ENCODE data around the gene ASPSCR1. TPM values are rescaled to one million over a fixed set of nuclear protein-coding genes. Genes with fewer than 3 reads are reported as not detected.
A peak's percentile ranks its signal among the peaks of the same experiment; 100 is the strongest.

The ASPSCR1 gene
- total and polyA plus RNA-seq, 2 of the 8 experiments (the other 6 are each of a cell fraction or from before 2014, with no cell fraction given): 33.3 to 43.7 TPM

GRCh38 chr17:82043507-82043906, 66.1 kb downstream of the ASPSCR1 start:
- Histone ChIP-seq H3K4me1 (replicated peaks in 1 of 4; ENCODE audit: control insufficient read depth in 3 of 4, insufficient read depth in 4 of 4, low read length in 3 of 4) (peaks cover 0 to 15% (median 7%) of the 10 kb centered on the region in 4 experiments; a peak in 4 of 7 replicates), H3K27me3 (replicated peaks in 1 of 4; ENCODE audit: control insufficient read depth in 3 of 4, extremely low read depth in 1 of 4, insufficient read depth in 3 of 4, low read length in 3 of 4) (peaks cover 0 to 4% (median 0%) of the 10 kb centered on the region in 4 experiments; a peak in 1 of 7 replicates), H3K4ac (replicated peaks; ENCODE audit: insufficient read length, low read depth, low read length) (peak overlapping the region; percentile 95), H4K20me1 (replicated peaks in 1 of 2; ENCODE audit: control insufficient read depth in 1 of 2, insufficient read depth in 2 of 2, low read length in 2 of 2) (peaks cover 0 to 6% of the 10 kb centered on the region in 2 experiments), H3K36me3 (ENCODE audit: control insufficient read depth in 2 of 4, insufficient read depth in 4 of 4, low read length in 3 of 4) (peaks cover 0 to 5% (median 2%) of the 10 kb centered on the region in 4 experiments; a peak in 3 of 8 replicates), H4K8ac (ENCODE audit: extremely low read depth, insufficient read depth, low read length) (peak overlapping the region; percentile 83), H3K14ac (ENCODE audit: insufficient read length) (no peak overlapping the region), H3K23me2 (ENCODE audit: low read depth, low read length) (0 out of 2 replicates have a peak, but pooled peaks cover 3% of the 10 kb centered on the region), H3K4me2 (ENCODE audit: insufficient read depth in 1 of 2, low read depth in 2 of 2, low read length in 2 of 2) (no peak overlapping the region), H3K27ac (ENCODE audit: low read depth, low read length) (no peak overlapping the region), H3K23ac (ENCODE audit: insufficient read length) (no peak overlapping the region), H3K79me1 (ENCODE audit: low read depth, low read length) (no peaks in the 10 kb centered on the region), H2BK5ac (ENCODE audit: low read depth, low read length) (0 out of 2 replicates have a peak overlapping the region, but pooled peaks have one; percentile 52), H2BK12ac (ENCODE audit: low read depth, low read length) (peak overlapping the region; percentile 97; the same call in 1 of the 2 replicates), H3K4me3 (ENCODE audit: extremely low read depth in 1 of 4, insufficient read depth in 2 of 4, low read depth in 3 of 4, low read length in 4 of 4) (no peak overlapping the region), H2BK120ac (replicated peaks; ENCODE audit: low read depth, low read length) (no peak overlapping the region), H3K56ac (replicated peaks; ENCODE audit: insufficient read length, low read depth, low read length) (no peak overlapping the region), H3K79me2 (ENCODE audit: control insufficient read depth in 1 of 2, insufficient read depth in 2 of 2, low read length in 2 of 2) (no peaks in the 10 kb centered on the region), H2BK15ac (ENCODE audit: low read length) (no peak overlapping the region; the same call in 1 of the 2 replicates), H4K91ac (replicated peaks; ENCODE audit: insufficient read length, low read length) (peak overlapping the region; percentile 96), H2AFZ (ENCODE audit: low read length) (no peak overlapping the region), H3K18ac (ENCODE audit: extremely low read depth, low read length) (peak overlapping the region; percentile 68), H2AK5ac (ENCODE audit: low read depth, low read length) (no peak overlapping the region), H4K5ac (ENCODE audit: insufficient read length, low read depth, low read length) (peak overlapping the region; percentile 47), H3K9me3 (ENCODE audit: insufficient read depth in 2 of 2, low read depth in 1 of 2, low read length in 1 of 2) (no peaks in the 10 kb centered on the region), H2BK20ac (ENCODE audit: low read length) (no peak overlapping the region), H3K9ac (replicated peaks in 1 of 4; ENCODE audit: extremely low read depth in 1 of 4, low read depth in 3 of 4, low read length in 3 of 4) (no peak overlapping the region)
- ChIA-PET CTCF (ENCODE audit: partially characterized antibody) (interaction anchor here (0.8 to 2.7 kb wide), 5 partner anchors 14 to 79 kb away, joined by 3 to 28 read pairs (median 3); no protein-coding TSS in a partner anchor), POLR2A (ENCODE audit: partially characterized antibody) (interaction anchor here (0.7 to 1.5 kb wide), 17 partner anchors 9 to 174 kb away, joined by 3 to 10 read pairs (median 3); partner anchors contain the start of genes CENPX, GPS1, LRRC45 and RAC3)
- no peak for FAIRE-seq
- no peak for TF ChIP-seq SP4 (IDR thresholded peaks at IDR 0.05; ENCODE audit: low read length)
- peak in 1 of 2 experiments; percentile 57 for DNase-seq (ENCODE audit: low read depth in 1 of 2, low spot score in 2 of 2)
- 84% methylated on average over 16 of the region's 16 CpGs; no CpG with 5 or more reads in 1 of the 2 experiments for WGBS, 2 experiments (ENCODE audit: extremely low coverage in 1 of 2, insufficient coverage in 1 of 2, insufficient read length in 1 of 2, insufficient replicate concordance in 2 of 2, low coverage in 1 of 2, low lambda C conversion rate in 2 of 2, missing lambda C conversion rate in 1 of 2)
